Motor neuron (in vitro differentiated cells): ENCODE results near the gene NFKBIL1. TPM values are rescaled to one million over a fixed set of nuclear protein-coding genes. Genes with fewer than 3 reads are reported as not detected.
"Not testable (repeated sequence)": the region's sequence is repeated elsewhere in the genome, so short reads cannot be mapped to it uniquely, and the experiment has no call there.

Experiments used
- ATAC-seq, 8 experiments: fragments of 200-7000 bp; cut with Tn5 transposase; replicated peaks in 6 of 8; 2 replicates each; pipeline ENCODE4 v1.8.0; 2021; ENCODE audit warnings: mild to moderate bottlenecking in 8 of 8, moderate library complexity in 8 of 8
- H3K27ac ChIP-seq, 2 donors: fragments of 250-450 bp; sonication (Bioruptor Pico); 2 replicates each; pipeline ENCODE4 v1.9.0; 2021; ENCODE audit warnings: antibody characterized with exemption in 2 of 2, mild to moderate bottlenecking in 2 of 2, moderate library complexity in 1 of 2
- H3K4me1 ChIP-seq, 2 donors: fragments of 250-450 bp; sonication (Bioruptor Pico); replicated peaks in 1 of 2; 2 replicates each; pipeline ENCODE4 v1.6.1; 2021; ENCODE audit warnings: antibody characterized with exemption in 2 of 2, mild to moderate bottlenecking in 2 of 2, moderate library complexity in 1 of 2
- H3K4me3 ChIP-seq, 5 donors: fragments of 250-450 bp; sonication (Bioruptor Pico); 2 replicates each; pipeline ENCODE4 v1.9.0; 2021; ENCODE audit warnings: antibody characterized with exemption in 5 of 5, mild to moderate bottlenecking in 5 of 5, moderate library complexity in 4 of 5
- WGBS, 10 experiments: fragments of 450-650 bp; shearing (Covaris generic); methylation state at CpG; one replicate each; pipeline ENCODE4 v1.0.0; 2022; 5-methylcytosine and 5-hydroxymethylcytosine counted together
- in situ Hi-C, 9 experiments: fragments of 400-800 bp; cut with MboI; loops; one replicate each; pipeline ENCODE4 v1.15.0; 2021; ENCODE audit warnings: low sequenced_read_pairs in 9 of 9, low pct_unique_long_range_greater_than_20kb in 2 of 9; ENCODE audit not compliant: unreplicated experiment in 9 of 9
- total RNA-seq, 8 experiments: library from RNA; unstranded; fragments of 300-600 nt; gene quantifications; 2 replicates each; pipeline versions ENCODE4 v1.2.3 to v1.2.4, GENCODE V29; 2022

The NFKBIL1 gene
- total RNA-seq, 8 experiments from 2014 or later, result 24.2 to 44.5 (median 31.6) TPM

- Histone ChIP-seq H3K4me3 (peak overlapping the region; percentile 53 to 91 (median 69)), H3K4me1 (peaks cover 22 to 27% of the 10 kb centered on the region in 2 donors), H3K27ac (peak overlapping the region in 1 of 2 donors; percentile 95)
- no peak for ATAC-seq
- 0 to 21% (median 8%) methylated on average over 2 to 4 of the region's 4 CpGs for WGBS, 10 experiments
- in situ Hi-C loops, result loop anchor here in 3 of 9 experiments (10.0 to 25.0 kb wide), 2 partner anchors 54 to 647 kb away; partner anchors contain the start of genes NCR3 (in 2 of the 3), AGER (in 1 of the 3), AGPAT1 (in 1 of the 3) and GPSM3 (in 1 of the 3)
Measured at GRCh38 chr6:31540640-31541039, 6.8 kb upstream of the NFKBIL1 start.

GRCh38 chr6:31541059-31541657 lies 6.2 kb upstream of the NFKBIL1 start:
- peak in 3 of 8 experiments; percentile 20 to 42 (median 33) for ATAC-seq

GRCh38 chr6:31541658-31542521 lies 5.5 kb upstream of the NFKBIL1 start, which contains the start of gene DDX39B:
TSS of gene DDX39B (minus strand) at chr6:31542003. CDS start at chr6:31540532, 1,471 bp downstream.
- peak within 1 kb of the TSS; percentile 53 to 91 (median 69) for H3K4me3 ChIP-seq
- peak; percentile 70 to 83 (median 76) for ATAC-seq
- peak within 1 kb of the TSS; percentile 87 to 95 for H3K27ac ChIP-seq
- H3K4me1 ChIP-seq, result peaks cover 22 to 29% of the 10 kb centered on the region in 2 donors
- 0 to 4% (median 0%) methylated on average over 3 to 31 of the region's 43 CpGs for WGBS, 10 experiments
- in situ Hi-C loops, result loop anchor here in 3 of 9 experiments (10.0 to 25.0 kb wide), 2 partner anchors 53 to 645 kb away; partner anchors contain the start of genes NCR3 (in 2 of the 3), AGER (in 1 of the 3), AGPAT1 (in 1 of the 3) and GPSM3 (in 1 of the 3)

More at GRCh38 chr6:31541059-31541657, 6.2 kb upstream of the NFKBIL1 start:
- H3K4me1 ChIP-seq, result peaks cover 22 to 29% of the 10 kb centered on the region in 2 donors
- WGBS, 10 experiments, result 0 to 5% (median 1%) methylated on average over 1 to 15 of the region's 21 CpGs
- peak overlapping the region; percentile 53 to 91 (median 69) for H3K4me3 ChIP-seq
- peak overlapping the region; percentile 87 to 95 for H3K27ac ChIP-seq
- in situ Hi-C loops, result loop anchor here in 3 of 9 experiments (10.0 to 25.0 kb wide), 2 partner anchors 54 to 646 kb away; partner anchors contain the start of genes NCR3 (in 2 of the 3), AGER (in 1 of the 3), AGPAT1 (in 1 of the 3) and GPSM3 (in 1 of the 3)

GRCh38 chr6:31543639-31544038 lies 3.8 kb upstream of the NFKBIL1 start:
- no peak for ATAC-seq
- Histone ChIP-seq H3K4me1 (peaks cover 29 to 35% of the 10 kb centered on the region in 2 donors), H3K4me3 (no peak overlapping the region), H3K27ac (no peak overlapping the region)
- in situ Hi-C loops, result loop anchor here in 3 of 9 experiments (10.0 to 25.0 kb wide), 2 partner anchors 51 to 644 kb away; partner anchors contain the start of genes NCR3 (in 2 of the 3), AGER (in 1 of the 3), AGPAT1 (in 1 of the 3) and GPSM3 (in 1 of the 3)
- 58 to 100% (median 92%) methylated on average over 2 to 6 of the region's 6 CpGs; no CpG with 5 or more reads in 2 of the 10 experiments for WGBS, 10 experiments

- no peak overlapping the region for H3K4me3 ChIP-seq
Measured at GRCh38 chr6:31544676-31545075, 2.7 kb upstream of the NFKBIL1 start.

GRCh38 chr6:31545291-31545690 lies 2.1 kb upstream of the NFKBIL1 start:
- Histone ChIP-seq H3K4me3 (peak overlapping the region; percentile 46 to 78 (median 67)), H3K27ac (no peak overlapping the region), H3K4me1 (peaks cover 15 to 20% of the 10 kb centered on the region in 2 donors)
- in situ Hi-C loops, result loop anchor here in 3 of 9 experiments (10.0 to 25.0 kb wide), 2 partner anchors 50 to 642 kb away; partner anchors contain the start of genes NCR3 (in 2 of the 3), AGER (in 1 of the 3), AGPAT1 (in 1 of the 3) and GPSM3 (in 1 of the 3)
- no peak for ATAC-seq
- 30 to 83% (median 60%) methylated on average over 1 to 7 of the region's 7 CpGs; no CpG with 5 or more reads in 5 of the 10 experiments for WGBS, 10 experiments

More at GRCh38 chr6:31544676-31545075, 2.7 kb upstream of the NFKBIL1 start:
- in situ Hi-C loops, result loop anchor here in 3 of 9 experiments (10.0 to 25.0 kb wide), 2 partner anchors 50 to 643 kb away; partner anchors contain the start of genes NCR3 (in 2 of the 3), AGER (in 1 of the 3), AGPAT1 (in 1 of the 3) and GPSM3 (in 1 of the 3)
- Histone ChIP-seq H3K4me1 (peaks cover 21 to 26% of the 10 kb centered on the region in 2 donors), H3K27ac (no peak overlapping the region)
- no peak for ATAC-seq
- 20 to 100% (median 73%) methylated on average over 1 of the region's 2 CpGs; no CpG with 5 or more reads in 2 of the 10 experiments for WGBS, 10 experiments

- ATAC-seq, result peak; percentile 45 to 88 (median 84)
- peak within 1 kb of the TSS; percentile 46 to 78 (median 67) for H3K4me3 ChIP-seq
- in situ Hi-C loops, result loop anchor here in 3 of 9 experiments (10.0 to 25.0 kb wide), 2 partner anchors 48 to 641 kb away; partner anchors contain the start of genes NCR3 (in 2 of the 3), AGER (in 1 of the 3), AGPAT1 (in 1 of the 3) and GPSM3 (in 1 of the 3)
- H3K4me1 ChIP-seq, result peaks cover 12 to 19% of the 10 kb centered on the region in 2 donors
- H3K27ac ChIP-seq, result peak within 1 kb of the TSS; percentile 70 to 77
- 0 to 21% (median 0%) methylated on average over 2 to 8 of the region's 11 CpGs; no CpG with 5 or more reads in 2 of the 10 experiments for WGBS, 10 experiments
Measured at GRCh38 chr6:31546339-31546957, 960 bp upstream of the NFKBIL1 start, which contains the start of gene ATP6V1G2. TSS of gene ATP6V1G2 (minus strand) at chr6:31546608. CDS start at chr6:31546559, 49 bp downstream.

GRCh38 chr6:31547727-31548543 lies 527 bp downstream of the NFKBIL1 start:
- H3K4me3 ChIP-seq, result peak overlapping the region; percentile 46 to 78 (median 67)
- H3K27ac ChIP-seq, result peak overlapping the region; percentile 70 to 75
- 0 to 70% (median 6%) methylated on average over 1 to 13 of the region's 24 CpGs; no CpG with 5 or more reads in 1 of the 10 experiments for WGBS, 10 experiments
- in situ Hi-C loops, result loop anchor here in 3 of 9 experiments (10.0 to 25.0 kb wide), 2 partner anchors 47 to 639 kb away; partner anchors contain the start of genes NCR3 (in 2 of the 3), AGER (in 1 of the 3), AGPAT1 (in 1 of the 3) and GPSM3 (in 1 of the 3)
- ATAC-seq, result no peak
- H3K4me1 ChIP-seq, result peaks cover 8 to 17% of the 10 kb centered on the region in 2 donors

- no peak overlapping the region for H3K27ac ChIP-seq
- WGBS, 10 experiments, result 87 to 100% (median 100%) methylated on average over 1 to 2 of the region's 2 CpGs; no CpG with 5 or more reads in 3 of the 10 experiments
- H3K4me3 ChIP-seq, result peak overlapping the region; percentile 46 to 78 (median 67)
- in situ Hi-C loops, result loop anchor here in 3 of 9 experiments (10.0 to 25.0 kb wide), 2 partner anchors 46 to 639 kb away; partner anchors contain the start of genes NCR3 (in 2 of the 3), AGER (in 1 of the 3), AGPAT1 (in 1 of the 3) and GPSM3 (in 1 of the 3)
- peaks cover 7 to 14% of the 10 kb centered on the region in 2 donors for H3K4me1 ChIP-seq
- no peak for ATAC-seq
Measured at GRCh38 chr6:31548544-31548873, 1.1 kb downstream of the NFKBIL1 start.

- H3K4me1 ChIP-seq, H3K27ac ChIP-seq, ATAC-seq, in situ Hi-C loops, H3K4me3 ChIP-seq: not testable (repeated sequence)
- WGBS, 10 experiments, result 37 to 100% (median 78%) methylated on average over 1 to 5 of the region's 5 CpGs
Measured at GRCh38 chr6:31551371-31551770, 4.0 kb downstream of the NFKBIL1 start.
